Measurements from ENCODE around the gene LEFTY2. TPM values are rescaled to one million over a fixed set of nuclear protein-coding genes. Genes with fewer than 3 reads are reported as not detected.

LEFTY2 gene
- total RNA-seq, 1 donor from 2014 or later = not detected

DNA sequence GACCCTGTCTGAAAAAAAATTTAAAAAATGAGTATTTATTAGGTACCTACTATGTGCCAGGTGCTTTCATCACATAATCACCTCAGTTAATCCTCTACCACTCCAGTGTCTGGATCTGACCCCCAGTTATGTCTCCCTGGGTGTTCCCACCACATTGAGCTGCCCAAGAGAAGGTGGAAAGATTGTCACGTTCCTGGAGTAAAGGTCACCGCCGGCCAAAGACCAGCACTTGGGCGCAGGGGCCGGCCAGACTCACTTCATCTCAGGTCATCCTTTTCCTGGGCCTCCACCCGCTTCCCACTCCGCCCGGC is 17.7 kb downstream of the LEFTY2 start:
- H3K9ac ChIP-seq = peak overlapping the region; percentile 64
- no peak overlapping the region for H2AFZ ChIP-seq (replicated peaks)
- Mint-ChIP-seq H3K27ac (no peak overlapping the region), H3K4me1 (peaks cover 15% of the 10 kb centered on the region), H3K27me3 (ENCODE audit: insufficient read depth, low read depth) (peaks cover 5% of the 10 kb centered on the region), H3K4me3 (peak overlapping the region; percentile 97), H3K36me3 (peaks cover 12% of the 10 kb centered on the region), H3K9me3 (no peaks in the 10 kb centered on the region)
- no peak for DNase-seq (ENCODE audit: low spot score)
- H3F3A ChIP-seq (ENCODE audit: low read depth) = peaks cover 29% of the 10 kb centered on the region
- H3K4me3 ChIP-seq = peak overlapping the region; percentile 88
- H3K4me1 ChIP-seq = peaks cover 10% of the 10 kb centered on the region
- H3K9me3 ChIP-seq (ENCODE audit: low read depth) = no peaks in the 10 kb centered on the region
- H3K36me3 ChIP-seq = no peaks in the 10 kb centered on the region
- peaks cover 14% of the 10 kb centered on the region for H4K20me1 ChIP-seq (ENCODE audit: low read depth)
- peak overlapping the region; percentile 94 for H3K4me2 ChIP-seq
- H3K27me3 ChIP-seq = no peaks in the 10 kb centered on the region
- no peak overlapping the region for H3K27ac ChIP-seq
- peaks cover 20% of the 10 kb centered on the region for H3K79me2 ChIP-seq (ENCODE audit: low read depth)
- TF ChIP-seq EZH2phosphoT487 (IDR thresholded peaks at IDR 0.05) = no peak
- TF ChIP-seq, protein P1, sequence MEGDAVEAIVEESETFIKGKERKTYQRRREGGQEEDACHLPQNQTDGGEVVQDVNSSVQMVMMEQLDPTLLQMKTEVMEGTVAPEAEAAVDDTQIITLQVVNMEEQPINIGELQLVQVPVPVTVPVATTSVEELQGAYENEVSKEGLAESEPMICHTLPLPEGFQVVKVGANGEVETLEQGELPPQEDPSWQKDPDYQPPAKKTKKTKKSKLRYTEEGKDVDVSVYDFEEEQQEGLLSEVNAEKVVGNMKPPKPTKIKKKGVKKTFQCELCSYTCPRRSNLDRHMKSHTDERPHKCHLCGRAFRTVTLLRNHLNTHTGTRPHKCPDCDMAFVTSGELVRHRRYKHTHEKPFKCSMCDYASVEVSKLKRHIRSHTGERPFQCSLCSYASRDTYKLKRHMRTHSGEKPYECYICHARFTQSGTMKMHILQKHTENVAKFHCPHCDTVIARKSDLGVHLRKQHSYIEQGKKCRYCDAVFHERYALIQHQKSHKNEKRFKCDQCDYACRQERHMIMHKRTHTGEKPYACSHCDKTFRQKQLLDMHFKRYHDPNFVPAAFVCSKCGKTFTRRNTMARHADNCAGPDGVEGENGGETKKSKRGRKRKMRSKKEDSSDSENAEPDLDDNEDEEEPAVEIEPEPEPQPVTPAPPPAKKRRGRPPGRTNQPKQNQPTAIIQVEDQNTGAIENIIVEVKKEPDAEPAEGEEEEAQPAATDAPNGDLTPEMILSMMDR (IDR thresholded peaks at IDR 0.05) = no peak
- TF ChIP-seq EZH2 (IDR thresholded peaks at IDR 0.05) = no peak

DNA sequence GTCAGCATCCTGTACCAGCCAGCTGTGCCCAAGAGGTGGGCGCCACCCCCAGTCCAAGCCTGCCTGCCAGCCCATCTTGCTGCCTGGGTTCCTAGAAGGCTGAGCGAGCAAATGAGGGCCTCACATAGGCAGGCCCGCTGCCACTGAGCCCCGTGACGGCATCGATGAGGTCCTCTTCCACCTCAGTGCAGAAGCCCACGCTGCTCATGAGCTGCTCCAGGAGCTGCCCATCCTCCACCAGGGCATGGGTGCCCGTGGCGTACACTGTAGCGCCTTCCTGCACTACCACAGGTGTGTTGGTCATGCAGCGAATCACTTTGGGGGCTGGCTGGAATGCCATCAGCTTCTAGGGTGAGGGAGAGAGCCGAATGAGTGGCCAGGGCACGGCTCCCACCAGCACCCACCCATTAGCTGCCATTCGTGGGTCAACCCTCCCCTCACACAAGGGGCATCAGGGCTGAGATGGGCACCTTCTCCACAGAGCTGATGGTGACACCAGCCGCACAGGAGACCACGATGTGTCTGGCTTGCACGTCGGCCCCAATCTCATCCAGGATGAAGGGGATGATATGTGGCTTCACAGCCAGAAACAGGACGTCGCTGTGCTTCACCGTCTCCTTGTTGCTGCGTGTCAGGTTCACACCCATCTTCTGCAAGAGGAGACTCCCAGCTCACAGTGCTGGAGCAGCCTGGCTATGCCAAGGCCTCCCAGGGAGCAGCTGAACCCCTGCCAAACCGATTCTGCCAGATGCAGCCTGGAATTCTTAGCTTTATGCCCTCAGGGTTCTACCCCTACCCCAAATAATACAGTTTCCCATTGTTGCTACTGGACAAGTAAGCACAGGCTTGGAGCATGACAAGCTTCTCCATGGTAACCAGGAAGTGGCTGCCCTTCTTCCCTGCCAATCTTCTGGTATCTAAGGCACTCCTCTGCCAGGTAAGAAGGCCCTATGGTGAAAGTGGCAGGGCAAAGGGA is 19.0 kb downstream of the LEFTY2 start:
- DNase-seq (ENCODE audit: low spot score) = no peak
- H3K4me3 ChIP-seq = no peak overlapping the region
- Mint-ChIP-seq H3K36me3 (peaks cover 16% of the 10 kb centered on the region), H3K9me3 (no peaks in the 10 kb centered on the region), H3K4me3 (peak overlapping the region; percentile 97), H3K27ac (no peak overlapping the region), H3K27me3 (ENCODE audit: insufficient read depth, low read depth) (peaks cover 5% of the 10 kb centered on the region), H3K4me1 (peaks cover 15% of the 10 kb centered on the region)
- peaks cover 29% of the 10 kb centered on the region for H3F3A ChIP-seq (ENCODE audit: low read depth)
- no peak overlapping the region for H2AFZ ChIP-seq (replicated peaks)
- no peaks in the 10 kb centered on the region for H3K27me3 ChIP-seq
- H3K79me2 ChIP-seq (ENCODE audit: low read depth) = peaks cover 20% of the 10 kb centered on the region
- H3K27ac ChIP-seq = no peak overlapping the region
- H3K4me1 ChIP-seq = peaks cover 10% of the 10 kb centered on the region
- no peaks in the 10 kb centered on the region for H3K36me3 ChIP-seq
- peaks cover 14% of the 10 kb centered on the region for H4K20me1 ChIP-seq (ENCODE audit: low read depth)
- no peak overlapping the region for H3K9ac ChIP-seq
- H3K4me2 ChIP-seq = no peak overlapping the region
- no peak for TF ChIP-seq EZH2 (IDR thresholded peaks at IDR 0.05)
- no peak for TF ChIP-seq EZH2phosphoT487 (IDR thresholded peaks at IDR 0.05)
- TF ChIP-seq, protein P1 (IDR thresholded peaks at IDR 0.05) = no peak
- no peaks in the 10 kb centered on the region for H3K9me3 ChIP-seq (ENCODE audit: low read depth)

DNA sequence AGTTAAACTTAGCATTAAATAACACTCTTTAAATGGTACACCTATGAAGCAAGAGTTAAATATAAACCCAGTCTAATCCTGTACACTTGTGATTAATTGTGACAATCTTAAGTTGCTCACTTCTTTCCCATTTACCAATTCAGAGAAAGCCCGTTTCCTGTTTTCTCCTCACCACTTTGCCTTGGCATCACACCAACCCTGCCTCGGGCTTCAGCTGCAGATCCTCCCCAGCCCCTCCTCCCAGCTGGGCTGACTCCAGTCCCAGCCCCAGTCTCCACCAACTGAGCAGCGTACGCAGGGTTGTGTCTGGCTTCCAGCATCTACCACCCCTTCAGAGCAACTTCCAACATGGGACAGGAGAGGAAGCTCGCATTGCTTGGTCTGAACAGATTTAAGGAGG is 21.1 kb downstream of the LEFTY2 start:
- Histone ChIP-seq H3K9ac (no peak overlapping the region), H3K4me1 (peaks cover 10% of the 10 kb centered on the region), H3K4me2 (no peak overlapping the region), H3K4me3 (no peak overlapping the region), H3K27ac (no peak overlapping the region), H3K27me3 (no peaks in the 10 kb centered on the region), H3K9me3 (ENCODE audit: low read depth) (no peaks in the 10 kb centered on the region), H2AFZ (replicated peaks) (no peak overlapping the region), H3F3A (ENCODE audit: low read depth) (peaks cover 14% of the 10 kb centered on the region), H4K20me1 (ENCODE audit: low read depth) (peaks cover 14% of the 10 kb centered on the region), H3K36me3 (no peaks in the 10 kb centered on the region), H3K79me2 (ENCODE audit: low read depth) (peaks cover 20% of the 10 kb centered on the region)
- Mint-ChIP-seq H3K4me3 (no peak overlapping the region), H3K27ac (no peak overlapping the region), H3K27me3 (ENCODE audit: insufficient read depth, low read depth) (peaks cover 6% of the 10 kb centered on the region), H3K36me3 (peaks cover 16% of the 10 kb centered on the region), H3K9me3 (no peaks in the 10 kb centered on the region), H3K4me1 (peaks cover 26% of the 10 kb centered on the region)
- TF ChIP-seq EZH2phosphoT487 (IDR thresholded peaks at IDR 0.05) (no peak), EZH2 (IDR thresholded peaks at IDR 0.05) (no peak)
- TF ChIP-seq, protein P1 (IDR thresholded peaks at IDR 0.05) = no peak
- no peak for DNase-seq (ENCODE audit: low spot score)

All from neural progenitor cell (in vitro differentiated cells).